Effector CD8-positive, alpha-beta T cell (primary cell): ENCODE data around the gene CMSS1.

Experiments
- DNase-seq: peaks from one replicate; lab custom pipeline; 2025; lab: John Stamatoyannopoulos, UW

Gene CMSS1

DNA sequence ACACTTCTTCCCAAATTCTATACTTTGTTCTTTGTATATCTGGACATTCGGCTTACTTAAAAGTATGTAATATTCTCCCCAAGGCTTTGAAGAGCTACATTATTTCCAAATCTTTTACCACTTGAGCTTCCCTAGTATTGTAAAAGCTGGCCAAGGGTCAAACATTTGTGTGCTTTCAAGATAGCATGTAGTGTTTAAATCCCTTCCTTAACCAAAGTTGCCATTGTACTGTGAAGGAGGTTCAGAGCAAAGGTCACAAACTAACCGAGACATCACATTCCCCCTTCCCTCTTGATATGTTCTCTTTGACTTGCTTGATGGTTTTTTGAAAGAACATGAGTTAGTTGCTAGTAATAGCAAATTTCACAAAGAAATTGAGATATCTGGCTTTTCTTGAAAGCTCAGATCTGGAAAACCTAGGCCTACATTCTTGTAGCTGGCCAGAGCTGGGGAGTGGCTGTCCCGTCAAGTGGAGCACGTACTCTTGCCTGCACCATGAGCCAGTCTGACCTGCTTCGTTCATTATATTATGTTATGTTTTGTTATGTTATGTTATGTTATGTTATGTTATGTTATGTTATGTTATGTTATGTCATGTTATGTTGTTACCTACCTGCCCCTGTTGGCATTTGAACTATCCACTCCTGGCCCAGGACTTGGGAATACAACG, 236.4 kb downstream of the CMSS1 start:
- no peak for DNase-seq

DNA sequence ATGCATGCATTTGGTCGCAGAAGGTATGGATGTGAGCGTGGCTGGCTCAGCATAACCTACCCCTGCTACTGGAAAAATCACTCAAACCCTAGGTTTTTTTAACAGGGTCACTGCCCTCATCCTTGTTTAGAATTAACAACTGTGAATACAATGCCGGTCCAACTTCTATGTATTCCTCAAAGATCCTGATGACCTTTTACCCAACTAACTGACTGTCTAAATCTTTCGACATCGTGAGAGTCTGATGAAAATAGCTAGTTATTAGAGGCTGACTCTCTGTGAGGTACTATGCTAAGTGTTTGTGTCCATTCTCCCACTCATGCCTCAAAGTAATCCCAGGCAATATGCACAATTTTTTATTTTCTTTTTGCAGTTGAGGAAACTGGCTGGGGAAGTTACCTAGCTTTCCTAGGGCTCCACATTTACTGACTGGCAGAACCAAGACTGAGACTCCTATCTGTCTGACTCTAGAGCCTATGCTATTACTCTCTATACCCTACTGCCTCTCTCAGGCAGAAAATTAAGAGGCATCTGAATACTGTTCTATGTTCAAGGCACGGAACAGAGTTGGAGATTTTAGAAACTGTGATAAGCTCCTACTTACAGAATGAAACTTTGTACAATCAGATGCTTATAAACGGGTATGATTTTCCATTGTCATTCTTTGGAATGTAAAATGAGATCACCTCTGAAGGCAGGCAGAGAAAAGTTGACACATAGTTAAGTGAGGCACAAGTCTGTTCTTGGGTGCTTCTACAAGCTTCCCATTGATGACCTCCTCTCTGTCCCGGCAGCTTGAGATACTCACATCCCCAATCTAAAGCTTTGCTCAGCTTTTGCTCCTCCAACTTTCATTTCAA, 240.3 kb downstream of the CMSS1 start:
- no peak for DNase-seq

DNA sequence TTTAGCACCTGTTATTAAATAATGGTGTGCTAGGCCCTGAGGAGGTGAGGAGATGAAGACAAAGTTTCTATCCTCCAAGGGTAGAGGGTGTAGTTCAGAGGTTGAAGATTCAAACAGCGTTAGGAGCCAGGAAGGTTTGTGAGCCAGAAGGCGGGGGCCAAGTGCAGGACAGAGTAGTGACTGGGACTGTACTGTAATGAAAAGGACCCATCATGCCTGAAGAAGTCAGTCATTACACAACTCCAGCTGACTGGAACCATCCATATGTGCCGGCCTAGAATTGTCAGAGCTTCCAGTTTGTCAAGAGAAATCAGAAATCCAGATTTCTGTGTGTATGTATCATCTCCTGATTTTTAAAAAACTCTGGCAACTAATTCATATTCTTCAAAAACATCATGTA, 241.8 kb downstream of the CMSS1 start:
- no peak for DNase-seq

DNA sequence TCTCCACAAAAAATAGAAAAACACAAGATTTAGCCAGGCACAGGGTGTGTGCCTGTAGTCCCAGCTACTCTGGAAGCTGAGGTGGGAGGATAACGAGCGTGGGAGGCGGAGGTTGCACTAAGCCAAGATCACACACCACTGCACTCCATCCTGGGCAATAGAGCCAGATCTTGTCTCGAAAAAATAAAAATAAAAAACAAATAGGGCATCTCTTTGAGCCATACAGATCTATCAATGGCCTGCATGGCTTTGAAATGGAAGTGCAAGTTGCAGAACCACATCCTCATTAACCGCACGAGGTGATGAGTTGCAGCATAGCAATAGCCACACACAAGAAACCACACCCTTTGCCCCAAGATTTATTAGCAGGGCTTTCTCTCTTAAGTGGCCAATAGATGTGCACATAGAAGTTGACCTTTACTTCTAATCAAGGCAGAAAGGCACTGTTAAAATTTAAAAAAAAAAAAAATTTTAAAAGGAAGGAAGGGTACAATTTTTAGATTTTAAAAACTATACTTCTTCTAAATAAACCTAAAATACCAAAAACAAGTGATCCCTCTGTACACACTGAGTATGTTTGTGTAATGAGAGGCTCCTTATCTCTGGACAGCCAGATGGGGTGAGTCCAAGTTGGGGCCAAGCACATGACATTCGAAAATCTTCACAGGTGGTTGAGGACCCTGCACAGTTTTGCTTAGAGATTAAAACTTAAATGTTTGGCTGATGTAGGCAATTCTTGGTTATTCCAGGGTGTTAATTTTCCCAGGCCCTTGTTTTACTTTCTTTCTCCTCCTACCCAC, 243.2 kb downstream of the CMSS1 start:
- DNase-seq: no peak

DNA sequence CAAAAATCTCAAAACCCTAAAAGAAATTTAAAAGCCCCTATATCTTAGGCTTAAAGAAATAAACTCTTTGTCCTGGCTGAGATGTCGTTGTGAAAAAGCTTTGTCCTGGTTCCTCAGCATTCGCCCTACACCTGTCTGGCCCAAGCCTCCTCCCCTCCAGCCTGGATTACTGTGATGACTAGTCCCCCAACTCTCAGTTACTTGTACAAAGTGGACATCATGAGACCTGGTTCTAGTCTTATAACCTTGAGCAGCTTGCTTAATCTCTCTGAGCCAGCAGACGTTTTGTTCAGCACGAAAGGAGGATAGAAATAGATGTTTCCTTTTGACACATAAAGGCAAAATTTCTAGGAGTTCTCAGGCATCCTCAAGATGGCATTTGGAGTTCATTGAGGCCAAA, 245.0 kb downstream of the CMSS1 start:
- no peak for DNase-seq

DNA sequence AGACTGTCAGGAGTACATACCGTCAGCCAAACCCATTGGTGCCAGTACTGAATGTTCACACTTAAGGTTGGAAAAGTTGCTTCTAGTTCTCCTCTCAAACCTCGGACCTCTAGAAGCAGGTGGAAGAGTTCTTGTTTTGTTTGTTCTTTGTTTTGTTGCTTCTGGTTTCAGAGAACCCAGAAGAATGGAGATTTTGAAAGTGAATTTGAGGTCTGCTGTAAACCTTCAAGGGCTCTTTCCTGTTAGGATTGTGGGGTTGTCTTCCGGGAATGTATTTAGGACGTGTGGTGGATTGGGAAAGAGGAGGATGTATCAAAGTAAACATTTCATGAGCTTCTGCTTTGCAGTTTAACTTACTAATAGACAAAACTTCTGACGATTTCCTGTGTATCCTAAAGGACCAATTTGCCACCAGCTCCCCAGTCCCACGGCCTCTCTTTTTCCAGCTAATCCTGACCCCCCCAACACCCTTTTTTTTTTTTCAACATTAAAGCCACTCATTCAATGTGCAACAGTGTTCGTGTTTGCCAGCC, 246.3 kb downstream of the CMSS1 start:
- no peak for DNase-seq

DNA sequence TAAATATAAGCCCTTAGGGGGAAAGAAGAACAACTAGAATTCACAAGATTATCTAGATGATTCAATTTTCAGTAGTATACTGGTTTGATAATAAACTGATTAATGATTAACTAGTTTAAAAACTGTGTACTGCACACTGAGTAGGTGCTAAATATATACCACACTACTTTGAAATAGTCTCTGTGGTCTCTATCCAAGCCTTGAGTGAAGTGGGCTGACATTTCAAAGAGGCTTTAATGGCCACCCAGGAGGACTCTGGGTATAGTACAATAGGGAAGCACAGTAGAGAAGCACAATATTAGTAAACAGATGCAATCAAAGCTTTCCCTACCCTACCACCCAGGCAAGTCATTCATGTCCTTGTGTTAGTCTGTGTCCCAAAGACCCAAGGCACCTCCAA, 249.9 kb downstream of the CMSS1 start:
- no peak for DNase-seq

DNA sequence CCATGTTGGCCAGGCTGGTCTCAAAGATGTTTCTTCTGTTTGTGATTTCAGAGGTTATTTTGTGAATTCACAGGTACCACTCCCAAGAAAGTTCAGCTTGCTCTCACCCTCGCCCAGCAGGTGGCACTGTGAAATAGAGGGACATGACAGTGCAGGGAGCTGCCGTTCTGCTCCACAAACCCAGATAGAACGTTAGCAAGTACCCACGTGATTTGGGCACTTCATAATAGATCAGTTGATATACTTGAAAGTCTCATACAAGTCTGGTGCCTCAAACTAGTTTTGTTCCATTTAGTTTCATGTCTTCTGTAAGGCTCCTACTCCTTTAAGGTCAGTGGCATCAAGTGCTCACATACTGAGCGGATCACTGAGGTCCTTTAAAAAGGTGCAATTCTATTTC, 251.2 kb downstream of the CMSS1 start:
- DNase-seq: peak; percentile 51

DNA sequence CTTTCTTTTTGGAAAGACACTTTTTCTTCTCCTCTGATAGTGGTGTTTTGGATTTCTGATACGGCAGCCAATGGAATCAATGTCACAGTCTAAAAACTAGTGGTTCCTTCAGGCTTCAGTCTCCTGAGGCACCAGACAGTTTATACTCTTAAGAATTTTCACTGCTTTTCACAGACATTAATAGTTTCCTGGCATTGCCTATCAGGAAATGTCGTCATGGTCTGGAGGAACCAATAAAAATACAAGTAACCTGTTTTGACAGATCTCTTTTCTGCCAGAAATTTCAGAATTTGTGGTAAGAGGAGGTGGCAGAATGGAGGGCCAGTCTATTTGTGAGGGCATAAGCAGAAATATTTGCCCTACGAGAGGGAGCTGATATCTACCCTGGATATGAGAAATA, 251.8 kb downstream of the CMSS1 start:
- DNase-seq: no peak

DNA sequence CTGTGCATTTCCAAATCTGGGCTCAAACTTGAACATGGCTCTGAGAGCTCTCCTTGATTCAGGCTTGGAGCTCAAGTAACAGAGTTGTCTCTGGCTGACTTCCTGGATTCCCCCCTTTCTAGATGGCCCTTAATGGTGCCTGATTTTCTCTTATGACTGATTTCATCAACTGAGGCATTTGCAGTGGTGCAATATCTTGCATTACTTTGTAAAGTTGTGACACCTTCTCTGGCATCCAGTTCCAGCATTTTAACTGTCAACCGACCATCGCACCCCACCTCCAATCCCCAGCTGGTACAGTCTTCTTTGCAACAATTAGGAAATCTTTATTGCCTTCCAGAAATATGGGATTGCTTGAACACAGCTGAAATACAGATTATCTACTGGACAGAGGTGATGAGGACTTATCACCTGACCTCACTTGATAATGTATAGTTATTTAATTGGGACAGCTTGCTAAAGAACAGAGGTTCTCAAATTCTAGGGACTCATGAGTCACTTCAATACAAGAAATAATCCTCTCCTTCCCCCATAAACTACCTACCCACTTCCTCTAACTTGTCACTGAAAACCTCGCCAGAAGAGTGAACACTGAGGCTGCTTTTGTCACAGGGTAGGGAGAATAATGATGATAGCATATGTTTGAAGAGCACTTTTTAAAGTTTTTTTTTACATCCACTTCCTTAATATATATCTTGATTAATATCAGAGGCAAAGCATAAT, 254.8 kb downstream of the CMSS1 start:
- DNase-seq: no peak

DNA sequence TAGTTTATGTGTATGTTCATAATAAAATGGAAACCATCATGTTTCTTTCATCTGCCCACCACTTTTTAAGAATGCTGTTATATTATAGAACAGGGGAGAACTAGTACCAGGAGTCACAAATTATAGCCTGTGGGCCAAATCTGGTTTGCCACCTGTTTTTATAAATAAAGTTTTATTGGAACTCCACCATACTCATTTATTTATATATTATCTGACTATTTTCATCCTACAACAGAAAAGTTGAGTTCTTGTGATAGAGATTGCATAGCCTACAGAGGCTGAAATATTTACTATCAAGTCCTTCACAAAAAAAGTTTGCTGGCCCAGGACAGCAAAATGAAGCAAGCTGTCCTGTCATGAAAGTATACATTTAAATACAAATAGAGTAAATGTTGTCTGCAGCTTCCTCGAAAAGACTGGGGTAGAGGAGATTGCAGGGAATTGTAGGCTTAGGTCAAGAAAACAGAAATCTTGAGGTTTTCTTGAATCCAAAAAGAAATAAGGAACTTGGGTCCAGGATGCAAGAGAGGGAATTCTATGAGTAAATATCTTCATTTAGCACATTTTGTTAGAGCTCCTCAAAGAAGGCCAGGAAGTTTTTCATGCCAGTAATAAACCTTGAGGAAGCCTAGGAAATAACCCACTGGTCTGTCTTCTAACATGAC, 255.5 kb downstream of the CMSS1 start:
- DNase-seq: no peak

DNA sequence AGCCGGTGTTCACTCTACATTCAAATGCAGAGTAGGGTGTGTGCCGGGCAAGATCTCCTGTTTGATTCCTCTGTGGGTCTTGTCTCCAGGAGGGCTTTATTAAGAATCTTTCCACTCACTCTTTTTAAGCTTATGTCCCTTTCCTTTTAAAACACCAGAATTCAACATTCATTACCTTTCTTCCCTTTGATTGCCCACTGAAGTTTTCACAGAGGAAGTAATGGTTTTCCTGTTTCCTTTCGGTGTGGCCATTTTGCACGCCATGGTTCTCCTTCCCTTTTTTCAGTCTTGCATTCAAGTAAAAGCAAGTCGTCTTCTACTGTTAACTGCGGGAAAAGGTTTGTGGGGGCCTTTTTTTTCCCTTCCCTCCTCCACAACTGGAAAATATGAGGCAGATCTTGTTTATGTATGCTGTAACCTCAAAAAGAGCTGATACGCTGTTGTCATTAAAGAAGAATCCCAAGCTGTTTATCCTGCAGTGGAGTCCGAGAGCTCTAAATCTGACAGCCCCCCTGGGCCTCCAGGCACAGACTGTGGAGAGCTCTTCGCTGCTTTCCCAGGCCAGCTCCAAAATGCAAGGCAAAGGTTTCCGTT, 256.1 kb downstream of the CMSS1 start:
- no peak for DNase-seq

DNA sequence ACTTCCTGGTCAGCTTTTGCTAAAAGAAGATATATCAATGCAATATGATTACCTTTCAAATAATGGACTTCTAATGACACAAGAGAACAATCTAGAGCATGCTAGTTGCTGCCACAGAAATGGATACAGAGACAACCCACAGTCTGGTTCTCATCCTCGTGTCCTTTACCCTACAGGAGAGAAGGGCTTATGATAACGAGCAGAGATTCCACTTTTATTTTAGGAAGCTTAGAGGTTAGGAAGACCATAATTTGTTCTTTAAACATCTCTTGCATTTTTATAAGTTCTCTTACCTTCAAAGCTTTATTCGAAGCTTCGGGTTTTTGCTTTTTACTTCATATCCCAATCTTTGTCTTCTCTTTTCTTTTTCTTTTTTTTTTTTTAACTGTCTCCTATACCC, 257.5 kb downstream of the CMSS1 start:
- DNase-seq: no peak

DNA sequence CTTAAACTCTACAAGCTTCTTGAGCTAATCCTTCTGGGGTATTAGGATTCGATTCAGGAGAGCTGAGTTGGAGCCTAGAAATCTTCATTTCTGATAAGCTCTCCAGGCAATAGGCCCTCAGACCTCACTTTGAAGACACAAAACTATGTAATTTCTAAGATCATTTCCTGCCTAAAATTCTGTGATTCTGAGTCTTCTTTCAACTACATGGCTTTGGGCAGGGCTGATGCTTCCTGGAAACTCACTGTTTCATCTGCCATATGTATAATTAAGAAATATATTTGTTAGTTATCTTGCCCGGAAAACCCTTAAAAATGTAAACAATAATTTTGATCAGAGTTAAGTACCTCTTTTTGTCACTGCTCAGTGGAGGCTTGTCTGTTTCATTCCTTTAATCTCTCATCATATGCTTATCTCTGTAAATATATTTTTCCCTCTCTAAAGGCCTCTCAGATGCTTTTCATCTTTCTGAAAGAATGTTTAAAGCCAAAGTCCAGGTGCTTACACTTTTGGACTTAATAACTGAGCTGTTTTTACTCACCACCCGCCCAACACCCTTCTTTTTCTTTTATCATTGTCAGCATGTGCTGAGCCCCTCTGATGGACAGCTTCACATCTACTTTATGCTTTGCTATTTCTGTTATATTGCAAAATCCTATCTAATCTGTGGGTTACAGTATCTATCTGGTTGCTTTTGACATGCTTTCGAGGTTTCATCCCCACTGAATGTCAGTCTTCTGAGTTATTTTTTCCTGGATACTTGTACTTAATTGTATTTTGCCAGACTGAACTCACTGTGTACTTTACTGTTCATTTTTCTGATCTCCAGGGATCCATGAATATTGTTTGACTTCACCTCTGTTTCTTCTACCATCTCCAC, 258.4 kb downstream of the CMSS1 start:
- DNase-seq: no peak

DNA sequence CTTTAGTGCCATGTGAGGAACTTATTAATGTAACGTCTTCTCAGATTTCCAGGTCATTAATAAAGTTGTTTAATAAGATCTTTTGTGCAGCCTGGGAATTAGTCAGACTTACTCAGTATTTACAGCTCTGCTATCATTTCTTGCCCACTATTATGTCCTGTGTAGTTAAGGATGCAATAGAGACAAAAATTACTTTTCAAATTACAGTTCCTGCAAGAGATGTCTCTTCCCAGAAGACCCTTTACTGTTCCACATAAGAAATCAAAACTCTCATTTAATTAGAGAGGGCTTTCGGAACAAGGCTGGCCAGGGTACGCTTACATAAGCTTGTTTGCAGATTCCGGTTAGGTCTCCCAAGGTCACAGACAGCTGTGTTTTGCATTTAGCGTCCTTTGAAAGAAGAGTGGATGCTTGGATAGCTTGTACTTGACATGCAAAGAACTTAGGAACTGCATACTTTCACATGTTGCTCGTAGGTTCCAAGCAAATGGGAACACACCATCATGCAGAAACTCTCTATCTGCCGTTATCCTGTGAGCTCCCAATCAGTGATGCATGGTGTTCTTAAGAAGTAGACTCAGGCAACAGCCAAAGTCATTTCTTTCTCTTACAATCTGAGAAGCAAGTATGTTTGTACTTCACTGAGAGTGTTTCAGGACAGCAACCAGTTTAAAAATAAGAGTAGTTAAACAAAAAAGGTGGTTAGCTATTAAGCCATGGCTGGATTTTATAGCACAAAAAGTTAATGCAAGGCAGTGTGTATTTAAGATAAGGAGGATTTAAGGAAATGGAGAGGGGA, 259.3 kb downstream of the CMSS1 start:
- DNase-seq: no peak

DNA sequence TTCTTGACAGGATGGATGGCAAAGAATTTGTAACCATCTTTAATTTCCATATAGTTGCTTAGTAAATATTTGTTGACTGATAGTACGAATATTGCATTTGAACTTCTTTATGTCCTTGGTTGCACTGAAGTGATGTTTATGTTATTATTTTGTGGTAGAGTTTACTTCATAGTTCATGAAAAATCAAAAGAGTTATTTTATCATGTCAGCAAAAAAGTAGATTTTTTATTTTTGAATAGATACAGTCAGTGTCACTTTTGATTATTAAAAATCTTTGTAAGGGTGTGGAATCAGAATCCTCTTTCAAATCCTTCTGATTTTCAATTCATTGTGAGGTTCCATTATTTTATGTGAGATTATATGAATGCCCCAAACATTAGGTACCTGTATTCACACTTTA, 261.7 kb downstream of the CMSS1 start:
- DNase-seq: no peak

DNA sequence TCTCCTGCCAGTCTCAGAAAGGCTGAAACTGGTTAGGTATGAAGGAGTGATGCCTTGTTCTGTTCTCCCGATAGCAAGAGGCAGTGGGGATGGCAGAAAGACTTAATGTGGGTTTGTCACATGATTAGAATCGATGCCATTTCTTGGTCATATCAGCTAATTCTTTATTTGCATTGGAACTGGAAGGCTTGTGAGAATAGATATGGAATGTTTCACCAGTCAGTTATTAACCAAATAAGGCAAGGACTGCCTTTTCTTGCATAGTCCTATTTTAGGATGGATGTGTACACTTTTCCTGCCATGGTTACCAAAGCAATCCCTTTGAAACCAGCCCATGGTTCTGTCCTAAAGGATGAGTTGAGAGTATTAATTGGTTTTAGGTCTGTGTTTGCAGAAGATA, 262.9 kb downstream of the CMSS1 start:
- DNase-seq: no peak

DNA sequence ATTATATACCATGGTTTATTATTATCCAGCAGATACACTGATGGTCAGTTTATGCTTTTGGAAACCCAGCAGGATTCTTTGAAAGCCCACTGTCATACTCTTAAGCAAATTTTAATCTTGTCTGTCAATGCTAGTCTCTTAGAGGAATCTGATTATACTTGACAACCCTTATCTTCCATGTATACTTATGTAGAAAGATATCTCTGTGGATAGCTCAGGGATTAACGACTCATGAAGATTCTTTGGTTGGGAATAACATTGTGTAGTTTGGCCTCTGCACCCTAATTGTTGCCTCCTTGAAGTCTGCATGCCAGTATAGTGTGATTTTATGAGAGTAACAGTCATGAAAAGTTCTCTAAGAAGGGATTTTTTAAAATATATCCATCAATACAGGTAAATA, 263.6 kb downstream of the CMSS1 start:
- DNase-seq: no peak
